ENCODE measurements around the gene SPATA2.
"Not testable (repeated sequence)": the region's sequence is repeated elsewhere in the genome, so short reads cannot be mapped to it uniquely, and the experiment has no call there.

SPATA2 gene, protein sequence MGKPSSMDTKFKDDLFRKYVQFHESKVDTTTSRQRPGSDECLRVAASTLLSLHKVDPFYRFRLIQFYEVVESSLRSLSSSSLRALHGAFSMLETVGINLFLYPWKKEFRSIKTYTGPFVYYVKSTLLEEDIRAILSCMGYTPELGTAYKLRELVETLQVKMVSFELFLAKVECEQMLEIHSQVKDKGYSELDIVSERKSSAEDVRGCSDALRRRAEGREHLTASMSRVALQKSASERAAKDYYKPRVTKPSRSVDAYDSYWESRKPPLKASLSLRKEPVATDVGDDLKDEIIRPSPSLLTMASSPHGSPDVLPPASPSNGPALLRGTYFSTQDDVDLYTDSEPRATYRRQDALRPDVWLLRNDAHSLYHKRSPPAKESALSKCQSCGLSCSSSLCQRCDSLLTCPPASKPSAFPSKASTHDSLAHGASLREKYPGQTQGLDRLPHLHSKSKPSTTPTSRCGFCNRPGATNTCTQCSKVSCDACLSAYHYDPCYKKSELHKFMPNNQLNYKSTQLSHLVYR

DNA sequence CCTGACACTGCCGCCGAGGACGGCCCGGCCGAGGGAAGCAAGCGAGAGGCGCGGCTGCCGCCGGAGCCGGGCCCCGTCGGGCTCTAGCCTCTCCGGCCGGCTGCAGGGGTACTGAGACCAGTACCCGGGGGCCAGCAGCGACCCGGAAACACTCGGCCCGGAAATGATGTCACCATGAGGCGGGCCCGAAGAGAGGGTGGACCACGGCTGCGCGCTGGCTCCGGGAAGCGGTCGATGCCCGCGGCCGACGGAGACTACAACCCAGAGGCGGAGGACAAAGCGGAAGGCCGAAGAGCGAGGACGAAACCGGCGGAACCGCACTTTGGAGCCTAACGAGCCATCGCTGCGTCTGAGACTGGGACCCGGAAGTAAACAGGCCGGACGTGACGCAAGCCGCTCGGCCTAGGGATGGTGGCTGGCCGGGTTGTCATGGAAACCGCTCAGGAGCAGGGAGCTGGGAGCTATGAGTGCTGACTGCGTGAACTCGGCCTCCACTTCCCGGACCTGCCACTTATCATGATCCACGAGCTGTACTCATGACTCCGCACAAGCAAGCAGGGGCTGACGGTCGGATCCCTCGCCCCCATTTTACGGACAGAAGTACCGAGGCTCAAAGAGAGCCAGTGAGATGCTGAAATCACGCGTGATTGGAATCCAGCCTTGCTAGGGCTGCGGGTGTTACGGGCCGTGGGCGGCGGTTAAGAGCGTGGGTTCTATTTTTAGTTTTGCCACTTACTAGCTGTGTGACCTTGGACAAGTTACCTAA, at the start of gene SPATA2:
TSS of gene SPATA2 (minus strand) at position 150 of the 766 bp plus-strand sequence. CDS start 7,039 bp downstream, outside the sequence.
- peak; percentile 98 for DNase-seq

DNA sequence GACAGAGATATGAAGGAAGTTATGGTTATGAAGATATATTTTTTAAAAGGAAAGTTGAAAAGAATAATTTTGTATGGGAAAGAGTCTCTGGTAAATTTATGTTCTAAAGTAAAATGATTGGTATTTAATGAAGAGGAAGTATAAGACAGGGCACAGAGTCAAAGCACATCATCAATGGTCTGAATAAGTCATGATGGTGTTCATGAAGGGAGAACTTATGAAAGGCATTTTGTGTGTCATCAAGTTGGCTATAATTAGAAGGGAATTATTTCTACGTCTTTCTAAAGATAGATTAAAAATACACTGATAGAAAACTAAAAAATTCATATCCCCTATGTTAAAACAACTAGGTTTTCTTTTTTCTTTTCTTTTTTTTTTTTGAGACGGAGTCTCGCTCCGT, 46.1 kb upstream of the SPATA2 start:
- DNase-seq: no peak

DNA sequence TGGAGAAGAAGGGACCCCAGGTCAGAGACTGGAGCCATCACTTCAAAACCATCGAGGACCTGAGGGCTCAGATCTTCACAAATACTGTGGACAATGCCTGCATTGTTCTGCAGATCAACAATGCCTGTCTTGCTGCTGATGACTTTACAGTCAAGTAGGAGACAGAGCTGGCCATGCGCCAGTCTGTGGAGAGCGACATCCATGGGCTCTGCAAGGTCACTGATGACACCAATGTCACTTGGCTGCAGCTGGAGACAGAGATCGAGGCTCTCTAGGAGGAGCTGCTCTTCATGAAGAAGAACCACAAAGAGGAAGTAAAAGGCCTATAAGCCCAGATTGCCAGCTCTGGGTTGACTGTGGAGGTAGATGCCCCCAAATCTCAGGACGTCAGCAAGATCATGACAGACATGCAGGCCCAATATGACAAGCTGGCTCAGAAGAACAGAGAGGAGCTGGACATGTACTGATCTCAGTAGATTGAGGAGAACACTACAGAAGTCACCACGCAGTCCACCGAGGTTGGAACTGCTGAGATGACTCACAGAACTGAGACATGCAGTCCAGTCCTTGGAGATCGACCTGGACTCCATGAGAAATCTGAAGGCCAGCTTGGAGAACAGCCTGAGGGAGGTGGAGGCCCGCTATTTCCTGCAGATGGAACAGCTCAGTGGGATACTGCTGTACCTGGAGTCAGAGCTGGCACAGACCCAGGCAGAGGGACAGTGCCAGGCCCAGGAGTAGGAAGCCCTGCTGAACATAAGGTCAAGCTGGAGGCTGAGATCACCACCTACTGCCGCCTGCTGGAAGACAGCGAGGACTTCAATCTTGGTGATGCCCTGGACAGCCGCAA, 42.0 kb upstream of the SPATA2 start:
- peak; percentile 46 for DNase-seq

DNA sequence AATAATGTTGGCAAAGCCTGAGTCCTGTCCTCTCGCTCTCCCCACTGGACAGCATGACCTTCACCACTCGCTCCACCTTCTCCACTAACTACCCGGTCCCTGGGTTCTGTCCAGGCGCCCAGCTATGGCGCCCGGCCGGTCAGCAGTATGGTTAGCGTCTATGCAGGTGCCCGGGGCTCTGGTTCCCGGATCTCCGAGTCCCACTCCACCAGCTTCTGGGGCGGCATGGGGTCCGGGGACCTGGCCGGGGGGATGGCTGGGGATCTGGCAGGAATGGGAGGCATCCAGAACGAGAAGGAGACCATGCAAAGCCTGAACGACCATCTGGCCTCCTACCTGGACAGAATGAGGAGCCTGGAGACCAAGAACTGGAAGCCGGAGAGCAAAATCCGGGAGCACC, 41.4 kb upstream of the SPATA2 start:
- DNase-seq: no peak

DNA sequence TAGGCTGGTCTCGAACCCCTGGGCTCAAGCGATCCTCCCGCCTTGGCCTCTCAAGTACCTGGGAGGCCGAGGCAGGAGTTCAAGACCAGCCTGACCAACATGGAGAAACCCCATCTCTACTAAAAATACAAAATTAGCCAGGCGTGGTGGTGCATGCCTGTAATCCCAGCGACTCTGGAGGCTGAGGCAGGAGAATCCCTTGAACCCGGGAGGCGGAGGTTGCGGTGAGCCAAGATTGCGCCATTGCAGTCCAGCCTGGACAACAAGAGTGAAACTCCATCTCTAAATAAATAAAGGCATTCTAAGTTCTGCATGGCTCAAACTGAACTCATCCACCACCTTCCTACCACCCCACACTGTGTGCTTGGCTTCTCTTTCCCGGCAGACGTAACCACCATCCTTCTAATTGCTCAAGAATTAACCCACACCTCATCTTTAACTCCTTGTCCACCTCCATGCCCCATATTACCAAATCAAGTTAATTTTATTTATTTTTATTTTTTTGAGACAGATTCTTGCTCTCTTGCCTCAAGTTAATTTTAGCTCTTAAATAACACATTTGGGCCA, 40.6 kb upstream of the SPATA2 start:
- not testable (repeated sequence) for DNase-seq

DNA sequence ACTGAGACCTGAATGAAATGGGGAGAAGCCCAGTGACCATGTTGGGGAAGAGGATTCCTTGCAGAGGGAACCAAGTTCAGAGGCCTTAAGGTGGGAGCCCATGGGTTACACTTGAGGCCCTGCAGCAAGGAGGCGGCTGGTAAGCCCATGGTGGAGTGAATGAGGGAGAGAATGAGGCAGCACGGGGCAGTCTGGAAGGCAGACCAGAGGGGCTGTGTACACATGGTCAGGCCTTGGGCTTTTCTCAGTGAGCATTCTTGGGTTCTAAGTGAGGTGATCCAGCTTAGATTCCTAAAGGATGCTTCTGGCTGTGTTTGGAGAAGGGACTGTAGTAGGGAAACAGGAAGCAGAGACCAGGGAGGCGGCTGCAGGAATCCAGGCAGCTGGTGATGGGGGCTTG, 39.8 kb upstream of the SPATA2 start:
- DNase-seq: no peak

DNA sequence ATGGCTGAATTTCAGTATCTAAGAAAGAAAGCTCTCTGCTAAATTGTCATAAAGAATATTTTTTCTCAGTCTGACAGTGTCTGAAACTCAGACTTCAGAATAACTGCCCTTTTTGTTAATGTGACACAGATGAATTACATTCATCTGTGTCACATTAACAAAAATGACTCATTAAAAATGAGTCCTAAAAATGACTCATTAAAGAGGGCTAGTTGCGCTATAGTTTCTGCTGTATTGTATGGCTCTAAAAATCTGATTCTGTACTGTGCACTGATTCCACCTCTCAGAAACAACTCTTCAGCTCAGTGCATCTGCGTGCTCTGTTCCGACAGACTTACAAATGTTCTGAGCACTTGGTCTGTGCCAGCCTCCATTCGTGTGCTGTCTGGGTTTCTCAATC, 35.8 kb upstream of the SPATA2 start:
- DNase-seq: no peak

DNA sequence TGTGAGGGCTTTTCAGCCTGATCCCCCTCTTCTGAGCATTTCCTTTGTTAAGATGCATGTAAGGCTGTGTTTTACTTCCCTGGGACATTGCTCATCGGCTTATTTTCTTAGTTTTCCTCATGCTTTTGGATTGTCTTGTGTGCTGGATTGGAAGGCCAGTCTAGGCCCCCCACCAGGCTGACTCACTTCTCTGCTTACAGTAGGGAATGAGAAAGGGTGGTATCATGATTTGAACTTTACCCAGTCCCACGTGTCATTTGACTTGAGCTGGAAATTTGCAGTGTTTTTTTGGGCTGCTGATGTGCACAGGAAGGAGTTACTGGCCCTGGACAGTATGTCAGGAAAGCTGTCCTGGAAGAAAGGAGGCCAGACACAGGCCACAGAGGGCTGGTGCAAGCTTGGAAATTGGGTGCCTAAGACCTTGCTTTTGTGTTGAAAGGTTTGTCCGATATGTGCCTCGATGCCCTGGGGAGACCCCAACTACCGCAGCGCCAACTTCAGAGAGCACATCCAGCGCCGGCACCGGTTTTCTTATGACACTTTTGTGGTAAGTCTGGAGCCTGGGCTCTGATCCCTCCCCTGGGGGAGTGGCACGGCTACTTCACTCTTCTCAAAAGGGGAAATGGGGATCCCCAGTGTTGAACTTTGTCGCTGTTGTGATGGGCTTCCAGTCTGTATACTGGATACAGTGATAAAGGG, 33.6 kb upstream of the SPATA2 start:
- DNase-seq: no peak

DNA sequence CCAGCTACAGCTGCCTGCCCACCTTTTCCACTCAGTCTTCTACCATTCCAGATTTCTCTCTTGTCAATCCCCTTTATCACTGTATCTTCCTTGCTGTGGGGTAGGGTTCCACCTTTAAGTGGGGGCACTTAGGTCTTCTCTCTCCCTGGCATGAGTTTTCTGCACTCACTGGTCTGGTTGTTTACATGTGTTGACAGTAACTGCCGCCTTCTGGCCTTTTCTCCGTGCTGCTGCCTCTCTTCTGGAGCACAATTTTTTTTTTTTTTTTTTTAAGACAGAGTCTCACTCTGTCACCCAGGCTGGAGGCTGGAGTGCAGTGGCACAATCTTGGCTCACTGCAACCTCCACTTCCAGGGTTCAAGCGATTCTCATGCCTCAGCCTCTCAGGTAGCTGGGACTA, 32.8 kb upstream of the SPATA2 start:
- no peak for DNase-seq

DNA sequence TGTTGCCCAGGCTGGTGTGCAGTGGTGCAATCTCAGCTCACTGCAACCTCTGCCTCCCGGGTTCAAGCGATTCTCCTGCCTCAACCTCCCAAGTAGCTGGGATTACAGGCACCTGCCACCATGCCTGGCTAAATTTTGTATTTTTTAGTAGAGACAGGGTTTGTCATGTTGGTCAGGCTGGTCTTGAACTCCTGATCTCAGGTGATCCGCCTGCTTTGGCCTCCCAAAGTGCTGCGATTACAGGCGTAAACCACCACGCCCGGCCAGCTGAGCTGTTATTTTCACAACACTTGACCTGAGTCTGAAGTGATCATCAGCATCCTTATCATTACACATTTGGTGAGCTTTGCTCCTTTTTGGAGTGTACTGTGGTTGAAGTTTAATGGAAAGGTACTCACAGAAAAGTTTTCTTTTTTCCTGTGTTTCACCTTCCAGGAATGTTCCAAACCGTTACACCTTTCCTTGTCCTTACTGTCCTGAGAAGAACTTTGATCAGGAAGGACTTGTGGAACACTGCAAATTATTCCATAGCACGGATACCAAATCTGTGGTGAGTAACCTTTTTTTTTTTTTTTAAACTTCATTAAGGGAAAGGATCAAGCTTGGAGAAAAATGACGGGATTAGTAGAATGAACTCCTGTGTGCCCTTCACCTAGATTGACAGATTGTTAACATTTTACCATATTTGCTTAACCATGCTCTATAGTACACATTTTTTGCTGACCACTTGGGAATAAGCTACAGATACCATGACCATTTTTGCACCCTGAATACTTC, 30.6 kb upstream of the SPATA2 start:
- no peak for DNase-seq

DNA sequence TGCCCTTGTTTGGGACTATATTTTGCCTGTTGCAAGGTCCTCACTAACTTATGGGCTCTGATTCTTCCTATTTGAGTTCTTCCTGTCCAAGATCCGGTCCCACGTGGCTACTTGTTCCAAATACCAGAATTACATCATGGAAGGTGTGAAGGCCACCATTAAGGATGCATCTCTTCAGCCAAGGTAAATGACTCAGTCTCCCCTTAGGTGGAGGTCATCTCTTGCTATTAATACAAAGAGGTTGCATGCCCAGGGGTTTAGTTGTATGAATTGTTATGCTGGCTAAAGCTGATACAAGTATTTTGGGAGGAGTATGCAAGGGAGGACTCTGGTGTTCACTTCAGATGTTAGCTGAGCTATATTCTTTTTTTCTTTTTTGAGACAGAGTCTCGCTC, 30.0 kb upstream of the SPATA2 start:
- DNase-seq: no peak

DNA sequence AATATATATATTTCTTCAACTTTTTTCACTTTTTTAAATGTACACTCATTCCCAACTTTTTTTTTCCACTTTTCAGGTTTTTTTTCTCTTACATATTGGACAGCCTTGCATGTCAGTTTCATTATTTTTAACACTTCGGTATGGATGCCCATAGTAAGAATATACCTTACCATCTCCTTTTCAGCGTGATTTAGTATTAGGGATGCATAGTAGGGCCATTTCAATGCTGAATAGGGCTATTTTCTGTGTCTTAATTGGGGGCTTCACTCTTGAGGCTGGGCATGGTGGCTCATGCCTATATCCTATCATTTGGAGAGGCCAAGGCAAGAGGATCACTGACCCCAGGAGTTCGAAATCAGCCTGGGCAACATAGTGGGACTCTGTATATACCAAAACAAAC, 27.6 kb upstream of the SPATA2 start:
- no peak for DNase-seq

DNA sequence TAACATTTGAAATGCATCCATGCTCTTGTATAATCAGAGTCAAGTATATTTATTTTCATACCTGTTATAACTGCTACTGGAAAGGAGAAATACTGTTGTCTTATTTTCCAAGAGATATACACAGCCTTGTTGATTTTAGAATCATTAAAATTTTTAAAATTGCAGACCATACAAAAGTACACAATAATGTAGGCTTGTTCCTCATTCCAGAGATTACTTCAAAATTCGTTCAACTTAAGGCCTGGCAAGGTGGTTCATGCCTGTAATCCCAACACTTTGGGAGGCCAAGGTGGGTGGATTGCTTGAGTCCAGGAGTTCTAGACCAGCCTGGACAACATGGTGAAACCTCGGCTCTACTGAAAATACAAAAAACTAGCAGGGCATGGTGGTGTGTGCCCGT, 27.0 kb upstream of the SPATA2 start:
- DNase-seq: no peak

DNA sequence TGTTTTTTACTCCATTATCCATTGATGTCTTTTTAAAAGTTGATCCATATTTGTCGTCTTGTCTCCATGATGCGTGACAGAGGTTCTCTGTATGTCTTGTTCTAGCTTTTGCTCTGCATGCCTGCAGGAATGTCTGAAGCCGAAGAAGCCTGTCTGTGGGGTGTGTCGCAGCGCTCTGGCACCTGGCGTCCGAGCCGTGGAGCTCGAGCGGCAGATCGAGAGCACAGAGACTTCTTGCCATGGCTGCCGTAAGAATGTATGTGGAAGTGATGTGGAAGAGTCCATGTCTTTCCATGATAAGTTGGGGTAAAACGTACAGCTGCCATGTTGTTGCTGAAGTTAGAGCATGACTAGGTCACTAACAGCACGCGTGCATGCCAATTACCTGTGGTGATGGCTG, 26.1 kb upstream of the SPATA2 start:
- DNase-seq: no peak

DNA sequence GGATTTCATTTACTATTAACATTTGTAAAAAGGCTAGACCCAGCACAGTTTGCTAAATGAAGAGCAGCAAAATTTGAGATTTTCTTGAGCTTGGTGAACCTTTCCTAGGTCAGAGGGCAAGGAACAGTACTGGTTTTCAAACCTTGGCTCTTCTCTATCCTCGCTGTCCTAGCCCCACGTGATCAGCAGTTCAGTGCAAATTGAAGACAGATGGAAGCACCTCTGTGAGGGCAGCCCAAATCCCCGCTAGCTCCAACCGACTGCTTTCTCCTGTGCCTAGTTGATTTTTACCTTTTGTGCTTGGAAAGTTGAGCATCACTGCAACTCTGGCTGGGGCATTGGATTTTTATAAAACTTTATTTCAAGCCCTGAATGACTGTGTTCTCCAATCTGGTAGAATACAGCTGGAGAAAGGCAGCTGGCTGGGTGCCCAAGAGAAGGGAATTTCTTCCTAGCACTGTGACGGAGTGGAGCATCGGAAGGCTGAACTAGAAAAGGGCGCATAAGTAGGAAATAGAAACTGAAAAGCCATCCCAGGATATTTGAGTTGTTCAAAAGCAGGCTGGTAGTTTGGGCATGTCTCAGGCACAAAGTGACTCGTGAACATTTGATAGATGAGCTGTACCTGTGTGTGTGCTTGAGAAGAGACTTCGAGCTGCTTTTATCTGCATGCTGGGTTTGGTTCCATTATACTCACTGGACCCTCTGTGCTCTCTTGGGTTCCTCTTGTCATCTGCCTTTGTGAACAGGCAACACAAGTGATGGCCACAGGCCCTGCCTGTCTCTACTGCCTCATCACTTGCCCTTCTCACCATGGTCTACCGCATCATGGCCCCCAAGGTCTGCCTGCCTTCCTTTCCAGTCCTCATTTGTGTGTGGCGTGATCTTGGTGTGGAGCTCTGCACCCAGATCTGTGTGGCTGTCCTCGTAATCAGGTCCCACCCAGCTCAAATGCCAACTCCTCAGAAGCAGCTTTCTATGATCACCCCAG, 23.1 kb upstream of the SPATA2 start:
- no peak for DNase-seq

DNA sequence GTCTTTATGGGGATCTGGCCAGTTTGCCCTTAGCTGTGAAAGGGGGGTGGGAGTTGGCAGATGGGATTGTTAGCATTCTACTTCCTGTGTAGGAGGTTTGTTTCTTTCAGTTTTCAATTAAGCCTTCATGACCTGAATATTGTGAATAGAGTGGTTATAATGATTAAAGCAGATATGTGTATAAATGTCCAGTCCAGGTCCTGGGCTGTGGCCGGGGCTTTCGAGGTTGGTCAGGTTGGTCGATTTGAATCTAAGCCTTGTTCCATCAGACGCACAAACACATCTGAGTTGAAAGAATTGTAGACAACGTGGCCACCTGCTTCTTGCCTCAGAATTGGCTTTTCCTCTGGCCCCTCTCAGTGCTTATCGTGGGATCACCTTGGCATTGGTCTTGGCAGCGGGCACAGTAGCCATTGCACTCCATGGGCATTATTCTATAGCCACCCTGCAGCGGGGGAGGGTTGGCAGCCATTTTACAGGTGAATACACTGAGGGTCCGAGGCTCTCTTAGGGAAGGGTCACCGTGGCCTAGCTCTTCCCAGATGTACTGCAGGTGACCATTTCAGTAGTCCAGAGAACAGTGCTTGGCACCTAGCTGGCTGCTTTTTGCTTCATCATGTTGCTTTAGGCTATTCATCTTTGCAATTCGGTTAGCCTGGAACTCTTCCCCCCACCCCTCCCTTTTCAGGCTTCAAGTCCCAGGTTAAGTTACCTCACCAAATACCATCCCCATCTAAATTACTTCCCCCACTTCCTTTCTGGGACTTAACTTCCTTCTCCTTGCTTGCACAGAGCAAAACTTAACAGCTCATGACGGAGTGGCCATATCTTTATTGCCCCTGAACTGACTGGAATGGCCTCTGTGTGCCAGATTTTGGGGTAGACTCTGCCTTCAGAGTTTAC, 21.9 kb upstream of the SPATA2 start:
- peak; percentile 46 for DNase-seq

DNA sequence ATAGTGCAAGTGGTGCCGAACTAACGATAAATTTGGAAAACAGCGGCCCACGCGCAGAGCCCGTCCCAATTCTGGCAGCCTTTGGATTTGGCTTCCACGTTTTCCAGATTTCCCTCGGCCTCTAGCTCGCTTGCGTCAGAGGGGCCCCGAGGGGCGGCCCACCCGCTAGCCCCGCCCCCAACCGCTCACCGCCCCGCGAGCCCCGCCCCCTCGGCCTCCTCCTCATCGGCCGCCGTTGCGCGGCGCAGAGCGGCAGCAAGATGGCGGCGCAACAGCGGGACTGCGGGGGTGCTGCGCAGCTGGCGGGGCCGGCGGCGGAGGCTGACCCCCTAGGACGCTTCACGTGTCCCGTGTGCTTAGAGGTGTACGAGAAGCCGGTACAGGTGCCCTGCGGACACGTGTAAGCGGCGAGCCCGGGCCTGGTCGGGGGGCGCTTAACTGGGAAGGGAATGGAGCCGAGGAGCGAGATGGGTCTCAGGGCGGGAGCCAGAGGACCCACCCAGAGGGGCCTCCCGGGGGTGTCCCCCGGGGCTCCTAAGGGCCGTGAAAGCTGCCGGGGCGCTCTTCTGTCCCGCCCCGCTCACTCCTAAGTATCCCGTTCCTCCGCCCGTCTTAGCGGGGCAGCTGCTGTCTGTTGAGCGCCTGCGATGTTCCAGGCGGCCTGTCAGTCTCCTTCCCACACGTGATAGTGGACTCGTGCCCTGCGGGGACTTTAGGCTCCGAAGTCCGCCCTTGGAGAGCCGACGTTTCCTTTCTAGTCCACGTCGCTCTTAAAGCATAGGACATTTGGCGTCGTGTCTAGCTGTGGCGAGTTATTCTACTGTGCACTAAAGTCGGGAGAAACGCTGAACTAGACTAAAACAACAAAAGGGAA, 21.1 kb upstream of the SPATA2 start, which contains the start of gene RNF114:
TSS of gene RNF114 (plus strand) at position 245 of the 874 bp plus-strand sequence. CDS start at position 261, 16 bp downstream.
- peak; percentile 97 for DNase-seq

DNA sequence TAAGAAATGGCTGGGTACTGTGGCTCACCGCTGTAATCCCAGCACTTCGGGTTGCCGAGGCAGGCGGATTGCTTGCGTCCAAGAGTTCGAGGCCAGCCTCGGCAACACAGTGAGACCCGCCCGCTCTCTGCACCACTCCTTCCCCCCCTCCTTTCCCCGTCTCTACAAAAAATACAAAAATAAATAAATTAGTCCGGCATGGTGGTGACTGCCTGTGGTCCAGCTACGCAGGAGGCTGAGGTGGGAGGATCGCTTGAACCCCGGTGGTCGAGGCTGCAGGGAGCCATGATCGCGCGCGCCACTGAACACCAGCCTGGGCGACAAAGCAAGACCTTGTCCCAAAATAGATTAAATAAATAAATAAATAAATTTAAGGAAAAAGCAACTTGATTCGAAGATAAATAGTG, 20.4 kb upstream of the SPATA2 start:
- no peak for DNase-seq
